GM18873 (cell line): ENCODE data around the gene MSH3.
"Not testable (repeated sequence)": the region's sequence is repeated elsewhere in the genome, so short reads cannot be mapped to it uniquely, and the experiment has no call there.

Source experiments
- ATAC-seq: cut with Tn5 transposase; IDR thresholded peaks from one replicate; pipeline ENCODE4 v1.9.1; 2021; ENCODE audit warnings: mild to moderate bottlenecking, moderate library complexity, moderate number of reproducible peaks; ENCODE audit not compliant: unreplicated experiment, low FRiP score

Gene MSH3

DNA sequence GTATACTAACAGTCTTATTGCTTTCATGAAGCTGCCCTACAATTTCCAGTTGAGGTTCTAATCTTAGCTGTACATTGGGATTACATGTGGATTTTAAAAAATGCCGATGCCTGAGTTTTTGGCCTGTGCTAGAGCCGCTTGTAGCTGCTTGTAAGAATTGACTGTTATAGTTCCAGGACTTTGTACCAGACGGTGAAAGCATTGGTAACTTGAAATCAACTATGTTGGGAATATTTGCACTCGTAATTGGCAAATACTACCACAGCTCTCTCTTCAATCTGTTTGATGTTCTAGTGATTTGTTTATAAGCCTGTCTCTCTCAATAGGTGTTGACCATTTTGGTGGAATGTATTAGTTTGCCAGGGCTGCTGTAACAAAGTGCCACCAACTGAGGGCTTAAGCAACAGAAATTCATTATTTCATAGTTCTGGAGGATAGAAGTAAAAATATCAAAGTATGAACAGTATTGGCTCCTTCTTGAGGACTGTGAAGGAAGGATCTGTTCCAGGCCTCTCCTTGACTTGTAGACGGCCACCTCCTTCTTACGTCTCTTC, 50.8 kb downstream of the MSH3 start:
- no peak for ATAC-seq

DNA sequence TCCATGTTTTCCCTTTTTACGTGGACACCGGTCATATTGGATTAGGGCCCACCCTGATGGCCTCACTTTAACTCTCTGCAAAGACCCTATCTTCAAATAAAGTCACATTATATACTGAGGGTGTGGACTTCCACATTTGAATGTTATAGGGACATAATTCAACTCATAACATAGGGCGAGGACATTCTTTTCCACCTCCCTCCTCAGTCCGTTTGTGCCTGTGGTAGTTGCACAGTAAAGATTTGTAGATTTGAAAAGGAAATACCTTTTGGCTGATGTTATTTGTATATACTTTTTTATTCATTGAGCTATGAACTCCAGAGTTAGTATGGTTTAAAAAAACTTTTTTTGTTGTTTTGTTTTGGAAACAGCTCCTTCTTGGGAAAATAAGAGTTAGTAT, 51.3 kb downstream of the MSH3 start:
- ATAC-seq: no peak

DNA sequence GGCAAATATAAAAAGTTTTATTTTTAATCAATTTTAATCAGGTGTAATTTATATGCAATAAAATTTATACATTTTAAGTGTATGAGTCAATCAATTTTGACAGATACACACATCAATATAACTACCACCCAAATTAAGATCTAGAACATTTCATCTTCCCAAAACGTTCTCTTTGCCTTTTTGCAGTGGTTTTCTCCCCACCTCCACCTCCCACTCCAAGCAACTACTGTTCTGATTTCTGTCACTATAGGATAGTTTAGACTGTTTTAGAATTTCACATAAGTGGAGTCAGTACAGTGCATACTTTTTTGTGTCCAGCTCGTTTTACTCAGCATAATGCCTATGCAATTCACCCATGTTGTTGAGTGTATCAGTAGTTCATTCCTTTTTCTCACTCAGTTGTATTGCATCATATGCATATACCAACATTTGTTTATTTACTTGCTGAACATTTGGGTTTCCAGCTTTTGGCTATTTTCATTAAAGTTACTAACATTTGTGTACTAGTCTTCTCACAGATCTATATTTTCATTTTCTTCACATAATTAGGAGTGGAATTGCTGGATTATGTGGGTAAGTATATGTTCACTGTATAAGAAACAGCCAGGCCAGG, 52.5 kb downstream of the MSH3 start:
- no peak for ATAC-seq

DNA sequence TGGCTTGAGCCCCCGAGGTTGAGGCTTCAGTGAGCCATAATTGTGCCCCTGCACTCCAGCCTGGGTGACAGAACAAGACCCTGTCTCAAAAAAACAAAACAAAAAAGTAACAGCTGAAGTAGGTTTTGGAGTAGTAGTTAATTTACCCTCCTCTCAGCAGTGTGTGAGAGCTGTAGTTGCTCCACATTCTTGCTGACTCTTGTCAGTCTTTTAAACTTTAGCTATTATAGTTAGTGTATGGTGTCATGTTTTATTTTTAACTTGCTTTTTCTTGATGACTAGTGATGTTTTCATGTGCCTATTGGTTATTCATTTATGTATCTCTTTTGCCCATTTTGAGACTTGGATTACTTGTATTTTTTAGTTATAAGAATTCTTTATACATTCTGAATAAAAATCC, 53.2 kb downstream of the MSH3 start:
- no peak for ATAC-seq

DNA sequence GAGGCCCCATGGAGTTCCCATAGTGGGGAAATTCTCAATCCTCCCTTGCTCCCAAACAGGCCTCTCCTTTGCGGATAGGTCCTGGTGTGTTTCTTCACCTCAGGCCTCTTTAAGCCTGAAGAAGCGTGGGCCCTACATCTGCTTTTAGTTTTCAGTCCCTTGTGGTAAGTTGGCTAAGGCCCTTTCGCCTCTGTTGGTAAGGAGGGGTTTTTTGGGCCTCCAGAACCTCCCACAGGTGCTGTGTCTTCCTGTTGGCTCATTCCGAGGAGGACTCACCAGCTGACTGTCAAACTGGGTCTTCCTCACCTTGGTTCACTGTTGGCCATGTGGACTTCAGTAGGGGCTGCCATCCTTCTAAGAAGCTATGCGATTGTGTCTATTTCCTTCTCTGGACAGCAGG, 56.8 kb downstream of the MSH3 start:
- no peak for ATAC-seq

DNA sequence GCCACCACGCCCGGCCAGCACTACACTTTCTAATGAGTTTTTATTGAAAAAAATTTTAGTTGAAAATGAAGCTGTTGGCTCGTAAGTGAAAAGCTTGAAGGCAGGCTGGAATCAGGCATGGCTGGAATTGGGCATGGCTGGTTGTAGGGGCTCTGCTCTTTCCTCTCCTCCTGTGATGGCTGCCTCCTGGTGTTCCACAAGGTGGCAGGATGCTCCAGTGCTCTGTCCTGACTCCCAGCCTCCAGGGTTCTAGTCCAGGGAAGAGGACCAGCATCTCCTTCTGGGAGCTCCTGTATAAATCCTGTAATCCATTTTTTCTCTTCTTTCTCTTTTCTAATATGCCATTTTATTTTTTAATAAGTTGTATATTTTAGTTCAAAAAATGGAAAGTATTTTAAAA, 57.5 kb downstream of the MSH3 start:
- ATAC-seq: no peak

DNA sequence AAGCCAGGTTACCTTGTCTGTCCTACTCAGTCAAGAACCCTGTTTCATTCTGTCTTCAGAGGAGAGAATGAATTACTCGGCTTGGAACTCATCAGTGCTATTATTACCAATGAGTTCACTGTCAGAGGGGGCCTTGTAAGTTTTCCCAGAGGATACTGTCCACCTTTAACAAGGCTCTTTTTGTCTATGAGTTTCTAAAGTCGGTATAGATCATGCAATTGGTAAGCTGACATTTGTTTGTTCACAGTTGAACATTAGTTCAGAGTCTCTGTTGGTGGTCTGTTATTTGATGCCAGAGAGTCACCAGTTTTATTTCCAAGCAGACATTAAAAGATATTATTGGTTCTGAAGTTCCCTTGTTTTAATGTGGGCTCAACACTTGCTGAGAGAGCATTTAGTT, 58.5 kb downstream of the MSH3 start:
- no peak for ATAC-seq

DNA sequence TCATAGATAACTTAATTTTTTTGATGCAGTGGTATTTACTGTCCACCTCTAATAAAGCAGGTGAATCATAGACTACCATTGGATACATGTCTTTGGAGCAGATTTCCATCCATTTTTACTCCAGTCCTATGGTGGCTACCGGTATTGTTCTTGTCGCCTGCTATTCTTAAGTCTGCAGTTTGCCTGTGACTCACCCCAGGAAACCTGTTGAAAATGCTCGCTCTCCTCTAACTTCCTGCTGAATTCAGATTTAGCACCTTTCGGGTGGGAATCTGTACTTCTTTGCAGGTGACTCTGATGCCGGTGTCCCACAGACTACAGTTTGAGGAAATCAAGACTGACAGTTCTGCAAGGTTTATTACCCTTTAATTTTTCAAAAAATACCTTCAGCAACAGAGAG, 59.2 kb downstream of the MSH3 start:
- ATAC-seq: no peak

DNA sequence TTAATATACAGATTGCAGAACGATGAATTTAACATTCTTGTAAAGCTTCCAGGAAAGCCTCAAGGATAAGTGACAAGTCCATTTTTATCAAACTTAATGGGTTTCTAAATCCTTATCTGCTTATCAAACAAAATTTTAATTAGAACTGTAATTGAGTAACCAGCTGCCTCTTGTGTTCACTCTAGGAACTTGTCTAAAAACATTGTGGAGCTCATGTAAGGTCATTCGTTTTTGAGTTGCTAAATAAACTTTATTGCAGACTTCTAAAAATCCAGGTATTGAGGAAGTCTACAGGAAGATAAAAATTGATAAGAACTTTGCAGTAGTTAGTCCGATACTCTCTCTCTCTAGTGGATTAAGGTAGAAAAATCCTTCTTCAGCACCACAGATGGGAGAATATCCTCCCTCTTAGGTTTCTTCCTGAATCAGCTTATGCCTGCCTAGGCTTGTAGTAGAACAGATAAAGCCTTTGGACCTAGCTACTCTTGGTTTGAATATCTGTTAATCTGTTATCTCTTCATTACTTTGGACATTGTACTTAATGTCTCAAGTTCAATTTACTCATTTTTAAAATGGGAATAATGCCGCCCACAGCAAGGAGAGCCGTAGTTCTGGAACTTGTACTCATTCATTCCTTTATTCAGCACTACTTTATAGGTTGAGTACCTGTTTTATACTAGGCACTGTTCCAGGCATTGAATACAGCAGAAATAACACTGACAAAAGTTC, 60.3 kb downstream of the MSH3 start:
- no peak for ATAC-seq

DNA sequence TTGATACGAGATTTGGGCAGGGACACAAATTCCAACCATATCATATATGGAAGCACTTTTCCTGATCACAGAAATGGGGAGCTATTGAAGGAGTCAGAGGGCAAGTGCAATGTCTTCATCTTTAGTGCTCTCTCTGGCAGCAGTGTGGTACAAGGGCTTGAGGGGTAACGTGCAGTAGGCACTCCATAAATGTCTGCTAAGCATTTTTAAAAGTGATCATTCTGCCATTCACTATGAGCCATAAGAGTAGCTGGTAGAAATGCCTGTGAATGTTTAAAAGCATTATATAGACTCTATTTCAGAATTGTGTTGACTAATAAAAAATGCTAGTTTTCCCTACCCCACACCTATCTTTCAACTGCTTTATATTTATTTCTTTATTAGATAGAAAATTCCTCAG, 61.4 kb downstream of the MSH3 start:
- ATAC-seq: no peak

DNA sequence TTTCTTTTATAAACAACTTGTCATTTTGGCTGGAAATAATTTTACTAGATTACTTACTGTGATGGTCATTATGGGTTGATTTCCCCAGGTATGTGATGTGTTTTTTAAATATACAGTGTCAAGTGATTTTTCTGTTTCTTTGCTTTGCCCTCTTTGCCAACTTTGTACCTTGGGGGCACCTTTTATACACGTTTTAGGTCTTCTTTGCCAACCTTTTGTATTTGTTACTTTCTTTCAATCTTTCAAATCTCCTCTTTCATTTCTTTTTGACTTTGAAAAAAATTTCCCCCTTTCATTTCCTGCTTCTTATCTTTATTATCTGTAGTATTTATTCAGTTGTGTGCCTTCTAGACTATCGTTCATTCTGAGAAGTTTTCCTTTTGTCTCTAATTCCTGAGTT, 65.7 kb downstream of the MSH3 start:
- ATAC-seq: no peak

DNA sequence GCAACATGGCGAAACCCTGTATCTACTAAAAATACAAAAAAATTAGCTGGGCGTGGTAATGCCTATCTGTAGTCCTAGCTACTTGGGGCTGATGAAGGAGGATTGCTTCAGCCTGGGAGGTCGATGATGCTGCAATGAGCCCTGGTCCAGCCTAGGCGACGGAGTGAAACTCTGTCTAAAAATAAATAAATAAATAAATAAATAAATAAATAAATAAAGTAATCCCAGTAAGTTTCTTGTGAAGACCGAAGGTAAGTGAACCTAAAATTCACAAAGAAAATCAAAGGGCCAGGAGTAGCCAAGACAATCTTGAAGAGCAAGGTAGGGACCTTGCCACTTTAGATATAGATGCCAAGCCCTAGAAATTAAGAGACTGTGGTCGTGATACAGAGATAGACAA, 68.5 kb downstream of the MSH3 start:
- no peak for ATAC-seq

DNA sequence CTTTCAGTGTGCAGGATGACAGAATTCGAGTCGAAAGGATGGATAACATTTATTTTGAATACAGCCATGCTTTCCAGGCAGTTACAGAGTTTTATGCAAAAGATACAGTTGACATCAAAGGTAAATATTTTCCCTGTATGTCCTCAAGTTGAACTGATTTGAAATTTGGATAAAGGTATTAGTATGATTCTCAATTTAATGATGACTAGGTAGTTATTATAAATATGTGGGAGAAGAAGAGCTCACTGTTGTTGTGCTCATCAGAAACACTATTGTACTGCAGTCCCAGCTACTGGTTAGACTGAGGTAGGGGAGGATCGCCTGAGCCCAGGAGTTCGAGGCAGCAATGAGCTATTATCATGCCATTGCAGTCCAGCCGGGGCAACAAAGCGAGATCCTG, 71.0 kb downstream of the MSH3 start:
- no peak for ATAC-seq

DNA sequence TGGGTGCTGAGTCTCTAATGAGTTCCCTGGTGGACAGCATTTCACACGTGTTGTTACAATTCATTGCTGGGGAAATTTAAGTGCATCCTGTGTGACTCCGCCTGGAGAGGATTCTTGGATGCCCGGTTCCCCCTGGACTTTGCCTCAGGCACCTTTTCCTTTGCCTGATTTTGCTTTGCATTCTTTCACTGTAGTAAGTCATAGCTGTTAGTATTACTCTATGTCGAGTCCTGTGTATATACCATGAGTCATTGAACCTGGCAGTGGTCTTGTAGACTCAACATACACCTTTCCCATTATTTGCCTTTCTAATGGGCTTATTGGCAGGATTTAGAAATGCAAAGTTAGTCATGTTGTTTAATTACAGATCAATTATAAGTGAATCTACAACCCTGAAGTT, 82.3 kb downstream of the MSH3 start:
- ATAC-seq: no peak

DNA sequence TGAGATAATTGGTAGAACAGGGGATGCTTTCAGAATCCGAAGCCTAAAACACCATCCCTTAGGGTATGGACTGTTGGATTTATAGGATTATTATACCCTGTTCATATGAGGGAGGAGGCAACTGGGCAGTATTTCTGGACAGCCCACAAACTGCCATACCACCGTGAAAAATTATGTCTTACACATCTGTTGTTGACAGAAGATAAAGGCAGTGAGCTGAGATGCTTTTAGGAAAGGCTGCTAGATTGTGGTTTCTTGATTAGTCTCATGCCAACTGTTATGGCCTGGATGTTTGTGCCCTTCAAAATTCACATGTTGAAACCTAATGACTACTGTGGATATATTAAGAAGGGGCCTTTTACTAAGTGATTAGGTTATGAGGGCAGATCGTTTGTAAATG, 84.0 kb downstream of the MSH3 start:
- ATAC-seq: no peak

DNA sequence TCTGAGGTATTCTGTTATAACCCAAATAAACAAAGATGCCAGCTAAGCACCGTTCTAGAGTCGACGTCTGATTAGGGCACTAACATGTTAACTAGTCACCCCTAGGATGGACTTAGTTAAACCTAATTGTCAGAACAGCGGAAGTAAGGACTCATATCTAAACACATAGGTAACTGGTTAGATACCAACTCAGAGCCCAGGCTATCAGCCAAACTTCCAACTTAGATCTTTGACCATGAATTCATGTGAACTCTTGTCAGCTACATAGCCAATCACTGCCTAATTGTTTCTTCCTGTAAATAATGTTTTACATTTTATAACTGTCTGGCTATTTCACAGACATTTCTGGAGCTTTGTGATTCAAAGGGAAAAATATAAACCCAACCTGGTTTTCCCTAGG, 84.6 kb downstream of the MSH3 start:
- no peak for ATAC-seq

DNA sequence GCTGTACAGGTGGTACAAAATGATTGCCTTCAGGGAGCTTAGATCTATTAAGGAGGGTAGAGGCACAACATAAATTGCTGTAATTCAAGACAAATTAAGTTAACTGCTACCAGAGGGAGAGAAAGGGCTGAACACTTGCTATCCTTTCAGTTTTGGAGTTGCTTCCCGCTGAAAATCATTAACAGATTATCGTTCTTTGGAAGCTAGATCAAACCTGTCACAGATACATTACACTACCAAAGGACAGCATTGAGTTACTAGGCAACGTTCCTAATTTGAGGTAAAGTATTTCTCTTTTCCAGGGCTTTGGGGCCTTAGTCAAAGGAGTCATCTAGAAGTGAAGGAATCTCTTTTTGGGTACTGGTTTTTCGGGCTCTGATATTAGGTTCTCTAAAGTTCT, 85.0 kb downstream of the MSH3 start:
- ATAC-seq: no peak

DNA sequence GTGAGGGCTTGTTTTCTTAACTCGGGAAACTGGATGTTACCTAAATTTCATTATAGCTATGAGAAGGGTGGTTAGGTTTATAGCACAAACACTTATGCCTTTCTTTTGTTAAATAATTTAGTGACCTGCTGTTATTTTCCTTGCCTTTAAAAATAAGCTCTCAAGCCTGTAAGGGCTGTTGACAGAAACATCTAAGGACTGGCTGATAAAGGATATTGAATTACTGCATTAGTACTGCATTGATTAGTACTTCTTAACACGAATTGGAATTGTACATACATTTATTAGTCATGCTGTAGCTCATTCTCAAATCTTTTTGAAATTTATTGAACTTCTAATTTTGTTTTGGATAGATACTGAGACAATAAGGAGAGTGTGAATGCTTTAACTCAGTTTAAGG, 85.4 kb downstream of the MSH3 start:
- no peak for ATAC-seq

DNA sequence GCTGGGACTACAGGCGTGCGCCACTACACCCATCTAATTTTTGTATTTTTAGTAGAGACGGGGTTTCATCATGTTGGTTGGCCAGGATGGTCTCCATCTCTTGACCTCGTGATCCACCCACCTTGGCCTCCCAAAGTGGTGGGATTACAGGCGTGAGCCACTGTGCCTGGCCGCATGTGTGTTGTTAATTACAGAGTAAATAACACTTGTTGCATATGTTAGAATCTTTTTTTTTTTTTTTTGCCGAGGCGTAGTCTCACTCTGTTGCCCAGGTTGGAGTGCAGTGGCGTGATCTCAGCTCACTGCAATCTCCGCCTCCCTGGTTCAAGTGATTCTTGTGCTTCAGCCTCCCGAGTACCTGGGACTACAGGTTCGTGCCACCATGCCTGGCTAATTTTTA, 86.0 kb downstream of the MSH3 start:
- not testable (repeated sequence) for ATAC-seq

DNA sequence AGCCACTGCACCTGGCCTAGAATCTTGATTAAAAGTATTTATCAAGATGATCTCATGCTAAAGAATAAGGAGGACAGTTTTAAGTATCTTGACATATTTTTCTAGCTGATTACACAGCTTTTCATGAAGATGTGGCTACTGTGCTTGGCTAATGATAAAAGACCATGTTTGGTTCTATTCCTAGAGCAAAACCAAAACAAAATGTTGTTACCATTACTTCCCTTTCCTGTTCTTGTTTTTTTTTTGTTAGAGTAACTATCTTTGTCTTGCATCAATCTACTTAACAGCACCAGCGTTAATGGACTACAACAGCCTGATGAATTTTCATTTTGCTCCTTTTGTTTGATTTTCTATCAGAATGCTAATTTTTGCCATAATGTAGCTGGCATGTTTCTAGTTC, 86.5 kb downstream of the MSH3 start:
- no peak for ATAC-seq

DNA sequence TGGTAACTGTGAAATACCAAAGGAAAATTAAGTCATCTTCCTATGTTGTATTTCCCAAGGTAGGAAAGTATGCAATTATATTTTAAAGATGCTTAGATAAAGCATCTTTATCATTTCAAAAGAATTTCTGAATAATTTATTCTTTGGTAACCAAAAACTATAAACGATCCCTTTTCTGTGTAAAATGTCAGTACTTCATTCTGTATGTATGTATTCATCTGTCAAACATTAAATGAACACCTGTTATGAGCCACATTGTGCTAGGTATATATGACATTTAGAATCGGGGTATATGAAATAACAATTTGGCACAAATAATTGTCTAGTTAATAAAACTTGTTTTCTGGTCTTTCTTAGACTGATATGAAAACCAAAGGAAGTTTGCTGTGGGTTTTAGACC, 89.7 kb downstream of the MSH3 start:
- ATAC-seq: no peak

DNA sequence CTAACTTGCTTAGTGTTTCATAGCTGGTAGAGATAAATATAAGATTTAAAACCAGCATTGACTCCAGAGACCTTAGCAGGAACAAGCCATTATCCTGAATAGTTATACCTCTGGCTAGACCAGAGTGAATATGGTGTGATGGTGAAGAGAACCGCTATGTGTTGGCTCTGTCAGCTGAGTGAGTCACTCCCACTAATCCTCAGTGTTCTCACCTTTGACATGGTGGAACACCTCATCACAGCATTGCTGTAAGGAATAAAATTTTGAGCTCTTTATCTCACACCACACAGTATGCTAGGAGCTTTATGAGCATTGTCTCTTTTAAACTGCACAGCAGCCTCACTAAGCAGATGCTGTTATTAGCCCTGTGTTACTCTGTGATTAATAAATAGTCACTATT, 91.0 kb downstream of the MSH3 start:
- no peak for ATAC-seq
